Colonic mucosa (tissue), 4 donors: ENCODE data around the gene VPS13A. TPM values are rescaled to one million over a fixed set of nuclear protein-coding genes. Genes with fewer than 3 reads are reported as not detected.

ENCODE experiments used
- DNase-seq: peaks from one replicate; pipeline ENCODE4 v3.0.0-alpha.2; 2020
- H3K27ac ChIP-seq: fragments of 200-600 bp; one replicate; pipeline ENCODE4 v1.8.0; 2021
- H3K27me3 ChIP-seq: fragments of 200-600 bp; one replicate; pipeline ENCODE4 v1.8.0; 2021
- H3K36me3 ChIP-seq: fragments of 200-600 bp; one replicate; pipeline ENCODE4 v1.8.0; 2021
- H3K4me1 ChIP-seq: fragments of 200-600 bp; one replicate; pipeline ENCODE4 v1.8.0; 2021; ENCODE audit warnings: mild to moderate bottlenecking
- H3K4me3 ChIP-seq: fragments of 200-600 bp; one replicate; pipeline ENCODE4 v1.8.0; 2021
- H3K9ac ChIP-seq, 2 donors: one replicate each; pipeline ENCODE4 v1.7.0; 2013; ENCODE audit warnings: control low read depth in 2 of 2, low read depth in 2 of 2, low read length in 2 of 2
- H3K9me3 ChIP-seq: fragments of 200-600 bp; one replicate; pipeline ENCODE4 v1.8.0; 2021
- intact Hi-C: fragments of 100-400 bp; cut with DNase I; formaldehyde crosslinking; loops from one replicate; pipeline ENCODE4 v1.14.1; 2022
- total RNA-seq, 2 donors: library from RNA; stranded (reverse); fragmentation: NEBNext Ultra II Directional in 1 of 2; extraction: Animal tissue kit (Norgen Biotek cat#: 25700) in 1 of 2; gene quantifications; one replicate each; pipeline ENCODE4 v1.2.1, GENCODE V29; 2021
- TF ChIP-seq, protein P1 (sequence below): fragments of 200-600 bp; IDR thresholded peaks from one replicate; pipeline ENCODE4 v1.8.0; 2022; ENCODE audit warnings: antibody characterized with exemption, mild to moderate bottlenecking
- donor health status: healthy.
- donor health status: DM: no; HTN: no; CAD: no.
- donor health status: DM: no; HTN: no; CAD: no.

The VPS13A gene
- total RNA-seq, 2 donors from 2014 or later: 31.8 to 45.2 TPM

DNA sequence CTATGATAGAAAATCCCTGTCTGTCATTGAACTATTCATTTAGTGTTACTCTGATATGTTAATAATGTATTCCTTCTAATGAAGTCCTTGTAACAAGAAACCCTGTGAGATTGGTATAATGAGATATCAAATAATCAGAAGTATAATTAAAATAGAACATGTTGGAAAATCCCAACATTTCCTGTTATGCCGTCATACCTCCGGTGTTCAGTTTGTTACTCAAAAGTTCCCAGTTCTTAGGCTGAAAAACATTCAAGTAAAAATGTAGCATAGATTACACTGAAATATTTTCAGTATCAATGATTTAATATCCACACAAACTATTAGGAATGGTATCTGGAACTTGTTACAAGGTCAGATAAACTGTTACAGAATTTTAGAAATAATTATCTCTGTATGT, 243.3 kb downstream of the VPS13A start:
- Histone ChIP-seq H3K27me3 (no peaks in the 10 kb centered on the region), H3K9ac (no peak overlapping the region), H3K36me3 (no peaks in the 10 kb centered on the region), H3K27ac (no peak overlapping the region), H3K4me3 (no peak overlapping the region), H3K9me3 (no peaks in the 10 kb centered on the region), H3K4me1 (no peaks in the 10 kb centered on the region)
- intact Hi-C loops: no loop called here
- TF ChIP-seq, protein P1, sequence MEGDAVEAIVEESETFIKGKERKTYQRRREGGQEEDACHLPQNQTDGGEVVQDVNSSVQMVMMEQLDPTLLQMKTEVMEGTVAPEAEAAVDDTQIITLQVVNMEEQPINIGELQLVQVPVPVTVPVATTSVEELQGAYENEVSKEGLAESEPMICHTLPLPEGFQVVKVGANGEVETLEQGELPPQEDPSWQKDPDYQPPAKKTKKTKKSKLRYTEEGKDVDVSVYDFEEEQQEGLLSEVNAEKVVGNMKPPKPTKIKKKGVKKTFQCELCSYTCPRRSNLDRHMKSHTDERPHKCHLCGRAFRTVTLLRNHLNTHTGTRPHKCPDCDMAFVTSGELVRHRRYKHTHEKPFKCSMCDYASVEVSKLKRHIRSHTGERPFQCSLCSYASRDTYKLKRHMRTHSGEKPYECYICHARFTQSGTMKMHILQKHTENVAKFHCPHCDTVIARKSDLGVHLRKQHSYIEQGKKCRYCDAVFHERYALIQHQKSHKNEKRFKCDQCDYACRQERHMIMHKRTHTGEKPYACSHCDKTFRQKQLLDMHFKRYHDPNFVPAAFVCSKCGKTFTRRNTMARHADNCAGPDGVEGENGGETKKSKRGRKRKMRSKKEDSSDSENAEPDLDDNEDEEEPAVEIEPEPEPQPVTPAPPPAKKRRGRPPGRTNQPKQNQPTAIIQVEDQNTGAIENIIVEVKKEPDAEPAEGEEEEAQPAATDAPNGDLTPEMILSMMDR: no peak
- DNase-seq: no peak

DNA sequence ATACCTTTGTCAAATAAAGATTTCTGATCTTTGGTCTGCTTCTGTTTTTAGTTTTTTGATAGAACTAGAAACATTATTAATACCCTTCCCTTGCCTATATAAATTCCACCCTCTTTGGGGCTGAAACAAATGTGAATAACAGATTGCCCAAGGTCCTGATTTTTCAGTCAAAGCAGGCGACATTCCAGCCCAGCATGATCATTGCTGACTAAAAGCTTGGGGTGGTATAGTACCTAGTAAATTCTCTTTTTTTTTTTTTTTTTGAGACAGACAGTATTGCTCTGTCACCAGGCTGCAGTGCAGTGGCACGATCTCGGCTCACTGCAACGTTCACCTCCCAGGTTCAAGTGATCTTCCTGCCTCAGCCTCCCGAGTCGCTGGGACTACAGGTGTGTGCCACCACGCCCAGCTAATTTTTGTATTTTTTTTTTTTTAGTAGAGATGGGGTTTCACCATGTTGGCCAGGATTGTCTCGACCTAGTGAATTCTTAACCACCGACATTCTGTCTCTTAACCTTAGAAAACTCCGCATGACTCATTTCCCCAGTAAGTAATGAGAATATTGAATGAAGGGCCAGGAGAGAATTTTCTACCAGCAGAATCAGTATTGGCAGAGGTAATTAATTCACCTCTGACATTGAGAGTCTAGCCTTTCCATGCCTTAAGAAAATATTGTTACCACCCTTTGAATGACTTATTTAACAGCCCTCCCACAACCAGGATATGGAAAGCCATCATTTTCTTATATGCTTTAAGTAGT, 244.4 kb downstream of the VPS13A start:
- no peak overlapping the region for H3K27ac ChIP-seq
- no peaks in the 10 kb centered on the region for H3K9me3 ChIP-seq
- TF ChIP-seq, protein P1: no peak
- no peak overlapping the region for H3K4me3 ChIP-seq
- H3K9ac ChIP-seq: no peak overlapping the region
- H3K4me1 ChIP-seq: no peaks in the 10 kb centered on the region
- no peaks in the 10 kb centered on the region for H3K36me3 ChIP-seq
- no peak for DNase-seq
- intact Hi-C loops: no loop called here
- no peaks in the 10 kb centered on the region for H3K27me3 ChIP-seq

DNA sequence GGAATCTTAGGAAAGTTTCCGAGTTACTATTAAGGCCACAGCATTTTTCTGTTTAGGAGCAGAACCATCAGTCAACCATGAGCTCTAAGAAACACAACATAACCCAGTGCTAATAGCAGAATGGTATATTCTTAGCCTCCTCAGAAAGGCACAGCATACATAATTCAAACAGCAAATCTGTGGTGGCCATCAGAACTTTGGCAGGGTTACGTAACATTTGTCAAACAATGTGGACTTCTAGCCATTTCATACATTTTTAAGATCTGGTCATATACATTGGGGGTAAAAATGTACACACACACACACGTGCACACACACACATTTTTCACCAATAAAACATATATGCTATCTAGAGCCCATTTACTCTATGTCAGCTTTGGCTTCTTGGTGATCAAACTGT, 245.6 kb downstream of the VPS13A start:
- H3K4me1 ChIP-seq: no peaks in the 10 kb centered on the region

DNA sequence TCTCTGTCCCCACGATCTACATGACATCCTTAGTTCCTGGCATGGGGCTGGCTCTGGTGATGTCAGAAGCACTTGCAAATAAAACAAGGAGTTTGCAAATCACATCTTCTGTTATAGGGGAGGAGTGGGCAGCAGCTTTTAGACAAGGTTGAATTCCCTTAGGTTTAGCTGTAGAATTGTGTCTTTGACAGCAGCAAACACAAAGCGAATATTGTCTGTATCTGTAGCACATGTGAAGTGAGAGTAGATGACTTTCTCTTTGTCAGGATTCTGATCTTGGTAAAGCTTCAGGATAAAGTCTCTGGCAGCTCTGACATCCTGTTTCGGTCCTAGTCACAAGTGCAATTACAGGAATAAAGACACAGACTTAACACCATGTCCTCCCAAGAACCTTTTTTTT, 246.5 kb downstream of the VPS13A start:
- H3K27me3 ChIP-seq: no peaks in the 10 kb centered on the region
- no peaks in the 10 kb centered on the region for H3K9me3 ChIP-seq
- H3K4me1 ChIP-seq: no peaks in the 10 kb centered on the region
- intact Hi-C loops: no loop called here
- DNase-seq: no peak
- TF ChIP-seq, protein P1: no peak
- no peaks in the 10 kb centered on the region for H3K36me3 ChIP-seq
- H3K9ac ChIP-seq: no peak overlapping the region
- no peak overlapping the region for H3K27ac ChIP-seq
- no peak overlapping the region for H3K4me3 ChIP-seq

More for the DNA sequence above, 245.6 kb downstream of the VPS13A start:
- intact Hi-C loops: no loop called here
- Histone ChIP-seq H3K27me3 (no peaks in the 10 kb centered on the region), H3K9me3 (no peaks in the 10 kb centered on the region), H3K4me3 (no peak overlapping the region), H3K27ac (no peak overlapping the region), H3K36me3 (no peaks in the 10 kb centered on the region), H3K9ac (no peak overlapping the region)
- no peak for DNase-seq
- TF ChIP-seq, protein P1: no peak

DNA sequence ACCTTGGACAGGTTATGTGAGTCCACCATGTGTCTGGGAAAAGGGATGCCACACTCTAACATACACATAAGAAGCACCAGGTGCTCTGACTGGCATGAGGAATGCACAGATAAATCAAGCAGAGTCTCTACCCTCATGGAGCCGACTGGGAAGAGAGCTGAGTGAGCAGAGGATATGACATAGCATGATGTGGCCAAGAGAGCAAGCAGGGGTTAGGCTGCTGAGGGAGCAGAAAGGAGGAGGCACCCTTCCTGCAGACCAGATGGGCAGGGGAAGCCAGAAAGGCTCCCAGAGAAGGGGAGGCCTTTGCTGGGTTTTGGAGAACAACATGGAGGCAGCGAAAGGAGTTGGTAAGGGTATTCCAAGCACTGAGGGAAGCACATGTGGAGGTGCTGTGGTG, 247.7 kb downstream of the VPS13A start:
- DNase-seq: no peak
- Histone ChIP-seq H3K36me3 (no peaks in the 10 kb centered on the region), H3K27me3 (no peaks in the 10 kb centered on the region), H3K9ac (no peak overlapping the region), H3K4me3 (no peak overlapping the region), H3K4me1 (no peaks in the 10 kb centered on the region), H3K27ac (no peak overlapping the region), H3K9me3 (no peaks in the 10 kb centered on the region)
- intact Hi-C loops: no loop called here
- TF ChIP-seq, protein P1: no peak
